ENCODE results near the gene ARFRP1. TPM values are rescaled to one million over a fixed set of nuclear protein-coding genes. Genes with fewer than 3 reads are reported as not detected.

The ARFRP1 gene
- total and polyA plus RNA-seq, 2 of the 13 experiments (the other 11 are each of a cell fraction or from before 2014, with no cell fraction given), result 32.0 to 51.1 TPM

- DNase-seq (ENCODE audit: low spot score) (no peak), ATAC-seq (peak; percentile 44), FAIRE-seq (no peak)
- H3K27me3 ChIP-seq (ENCODE audit: control insufficient read depth in 1 of 2, insufficient read depth in 2 of 2, low read length in 2 of 2), result no peaks in the 10 kb centered on the region
- no peaks in the 10 kb centered on the region for H4K20me1 ChIP-seq (ENCODE audit: insufficient read depth, low read length)
- in situ Hi-C loops (cut with HindIII; ENCODE audit: extremely low pct_ligation_motif_present, low pct_unique_long_range_greater_than_20kb) (no loop called here), intact Hi-C loops (cut with micrococcal nuclease; ENCODE audit: unreplicated experiment) (loop anchor here (10.0 kb wide), 1 partner anchor 117 kb away; the partner anchor contains the start of genes ABHD16B and TPD52L2)
- WGBS (ENCODE audit: low lambda C conversion rate), result 11% methylated on average over 6 of the region's 13 CpGs
- peaks cover 70% of the 10 kb centered on the region for H3K4me1 ChIP-seq (ENCODE audit: insufficient read depth, low read length)
- no peaks in the 10 kb centered on the region for H3K9me3 ChIP-seq (ENCODE audit: low read length)
- H3K36me3 ChIP-seq (replicated peaks in 1 of 2; ENCODE audit: control insufficient read depth in 1 of 2, insufficient read depth in 2 of 2, low read length in 2 of 2), result peaks cover 11 to 12% of the 10 kb centered on the region in 2 experiments; a peak in 4 of 5 replicates
- no TSS peak for BruUV-seq (replicated peaks)
- peak overlapping the region in 2 of 3 experiments; percentile 17 to 47; a peak in 1 of 6 replicates for H3K4me3 ChIP-seq (replicated peaks in 1 of 3; ENCODE audit: insufficient read depth in 1 of 3, low read depth in 2 of 3, low read length in 3 of 3)
- ChIA-PET CTCF (ENCODE audit: low intra/inter-chr PET ratio, low total read pairs) (no interaction called here), POLR2A (interaction anchor here (1.0 to 5.1 kb wide), 3 partner anchors 10 to 209 kb away, joined by 3 to 28 read pairs (median 4); partner anchors contain the start of genes ARFRP1, LIME1, SLC2A4RG and UCKL1)
- peak overlapping the region; percentile 44 for H3K4me2 ChIP-seq (ENCODE audit: low read depth, low read length)
- H3K27ac ChIP-seq (ENCODE audit: extremely low read length, insufficient read depth, low read length), result peak overlapping the region; percentile 13
- H2AFZ ChIP-seq (ENCODE audit: low read length), result no peak overlapping the region
- no peak overlapping the region for H3K9ac ChIP-seq (ENCODE audit: insufficient read depth, low read depth, low read length)
- H3K79me2 ChIP-seq (ENCODE audit: insufficient read depth, low read length), result no peaks in the 10 kb centered on the region
- TF ChIP-seq PBX3 (CRISPR knock-in tag; IDR thresholded peaks at IDR 0.05; ENCODE audit: borderline replicate concordance) (no peak), PAXIP1 (CRISPR knock-in tag; conservative IDR thresholded peaks at IDR 0.05) (no peak), NR1H2 (CRISPR knock-in tag; IDR thresholded peaks at IDR 0.05; ENCODE audit: borderline replicate concordance, low read depth) (no peak), ZNF3 (CRISPR knock-in tag; IDR thresholded peaks at IDR 0.05) (no peak), ARID4A (CRISPR knock-in tag; IDR thresholded peaks at IDR 0.05; ENCODE audit: borderline replicate concordance) (0 out of 2 replicates have a peak, but pooled peaks have one; percentile 19), RXRA (CRISPR knock-in tag; IDR thresholded peaks at IDR 0.05) (0 out of 2 replicates have a peak, but pooled peaks have one; percentile 7), HNF4A (CRISPR knock-in tag; IDR thresholded peaks at IDR 0.05) (peak; percentile 25; the same call in 1 of the 2 replicates), ZNF460 (CRISPR knock-in tag; IDR thresholded peaks at IDR 0.05; ENCODE audit: borderline replicate concordance) (no peak), ZNF280B (CRISPR knock-in tag; IDR thresholded peaks at IDR 0.05; ENCODE audit: borderline replicate concordance) (peak; percentile 67; the same call in 1 of the 2 replicates), NFKB2 (CRISPR knock-in tag; IDR thresholded peaks at IDR 0.05; ENCODE audit: borderline replicate concordance) (no peak), ZNF549 (CRISPR knock-in tag; IDR thresholded peaks at IDR 0.05) (no peak), FOXM1 (CRISPR knock-in tag; IDR thresholded peaks at IDR 0.05) (no peak)
- TF ChIP-seq, protein P1, sequence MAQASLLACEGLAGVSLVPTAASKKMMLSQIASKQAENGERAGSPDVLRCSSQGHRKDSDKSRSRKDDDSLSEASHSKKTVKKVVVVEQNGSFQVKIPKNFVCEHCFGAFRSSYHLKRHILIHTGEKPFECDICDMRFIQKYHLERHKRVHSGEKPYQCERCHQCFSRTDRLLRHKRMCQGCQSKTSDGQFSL (CRISPR knock-in tag; IDR thresholded peaks at IDR 0.05), result peak; percentile 74; the same call in 1 of the 2 replicates
These were observed 39.9 kb upstream of the ARFRP1 start for GRCh38 chr20:63747622-63748069.
